Measurements from ENCODE around the gene FKBP2. TPM values are rescaled to one million over a fixed set of nuclear protein-coding genes. Genes with fewer than 3 reads are reported as not detected.

Gene FKBP2
- total and polyA plus RNA-seq, 2 of the 4 experiments (the other 2 are of a cell fraction): 36.2 to 76.4 TPM

GRCh38 chr11:64211181-64211872 lies 29.6 kb upstream of the FKBP2 start:
- H3K27me3 ChIP-seq (ENCODE audit: control insufficient read depth, insufficient read depth, low read length): no peaks in the 10 kb centered on the region

More at GRCh38 chr11:64211181-64211872, 29.6 kb upstream of the FKBP2 start:
- DNase-seq (no peak), ATAC-seq (ENCODE audit: low read depth) (no peak)
- no peak overlapping the region for H3K9ac ChIP-seq (ENCODE audit: low read depth, low read length)
- peaks cover 10% of the 10 kb centered on the region for H3K4me1 ChIP-seq (ENCODE audit: control insufficient read depth, insufficient read depth, low read length)
- WGBS, 2 experiments (ENCODE audit: extremely low coverage in 2 of 2, insufficient read length in 1 of 2): 97% methylated on average over 4 of the region's 30 CpGs; no CpG with 5 or more reads in 1 of the 2 experiments
- no peak overlapping the region for H4K91ac ChIP-seq (ENCODE audit: insufficient read depth, low read depth, low read length)
- dilution Hi-C loops (cut with HindIII; ENCODE audit: low sequenced_read_pairs, unreplicated experiment) (no loop called here), in situ Hi-C loops (cut with MboI; ENCODE audit: low sequenced_read_pairs) (no loop called here), intact Hi-C loops (cut with micrococcal nuclease) (no loop called here)
- no peak overlapping the region for H3K4ac ChIP-seq (ENCODE audit: low read depth, low read length)
- H2AK5ac ChIP-seq (ENCODE audit: low read depth, low read length): no peak overlapping the region
- no peak overlapping the region for H2AK9ac ChIP-seq (replicated peaks; ENCODE audit: low read depth, low read length, poor library complexity)
- BruUV-seq (replicated peaks): no TSS peak
- H3K36me3 ChIP-seq (ENCODE audit: control insufficient read depth, insufficient read depth, low read length): peaks cover 7% of the 10 kb centered on the region
- H2AFZ ChIP-seq (replicated peaks; ENCODE audit: low read length, poor library complexity): no peak overlapping the region
- H3K23ac ChIP-seq (ENCODE audit: low read depth, low read length): no peak overlapping the region
- H3K56ac ChIP-seq (ENCODE audit: extremely low read depth, insufficient read depth, low read length): no peak overlapping the region
- no peak overlapping the region for H3K18ac ChIP-seq (ENCODE audit: low read depth, low read length)
- H3K14ac ChIP-seq (replicated peaks; ENCODE audit: low read depth, low read length): no peak overlapping the region
- H3K4me3 ChIP-seq (ENCODE audit: insufficient read depth, low read depth, low read length): no peak overlapping the region
- no peak overlapping the region for H2BK120ac ChIP-seq (ENCODE audit: low read depth, low read length)
- TF ChIP-seq BHLHE40 (IDR thresholded peaks at IDR 0.05; ENCODE audit: low read depth, low read length) (no peak), NFE2L2 (IDR thresholded peaks at IDR 0.05; ENCODE audit: low read depth, low read length) (no peak), MAFK (IDR thresholded peaks at IDR 0.05; ENCODE audit: low read depth, low read length) (no peak), ELK1 (IDR thresholded peaks at IDR 0.05; ENCODE audit: borderline replicate concordance, low read depth, low read length) (no peak), SMC3 (IDR thresholded peaks at IDR 0.05; ENCODE audit: low read depth, low read length) (no peak), CTCF (conservative IDR thresholded peaks at IDR 0.05; ENCODE audit: low read depth, low read length) (no peak), RAD21 (IDR thresholded peaks at IDR 0.05; ENCODE audit: low read length) (no peak), USF2 (IDR thresholded peaks at IDR 0.05; ENCODE audit: low read depth, low read length) (no peak), MAZ (IDR thresholded peaks at IDR 0.05; ENCODE audit: borderline replicate concordance, low read depth, low read length) (no peak), RCOR1 (IDR thresholded peaks at IDR 0.05; ENCODE audit: insufficient replicate concordance, low read length) (no peak), CEBPB (IDR thresholded peaks at IDR 0.05; ENCODE audit: low read depth, low read length) (no peak), MXI1 (IDR thresholded peaks at IDR 0.05; ENCODE audit: borderline replicate concordance, low read depth, low read length) (no peak), FOS (IDR thresholded peaks at IDR 0.05; ENCODE audit: low read depth, low read length) (no peak), RFX5 (IDR thresholded peaks at IDR 0.05; ENCODE audit: low read depth, low read length) (no peak), POLR2A (IDR thresholded peaks at IDR 0.05; ENCODE audit: low read depth, low read length) (no peak), CHD1 (IDR thresholded peaks at IDR 0.05; ENCODE audit: low read depth, low read length) (no peak)
- H4K20me1 ChIP-seq (ENCODE audit: insufficient read depth, low read length): no peaks in the 10 kb centered on the region; the same call in 1 of the 2 replicates
- no peak overlapping the region for H3K27ac ChIP-seq (ENCODE audit: insufficient read depth, low read length)
- peaks cover 0 to 17% of the 10 kb centered on the region in 2 experiments; a peak in 2 of 4 replicates for H3K79me1 ChIP-seq (ENCODE audit: low read depth in 1 of 2, low read length in 2 of 2)
- H2BK15ac ChIP-seq (ENCODE audit: low read depth, low read length): no peak overlapping the region
- H3K9me3 ChIP-seq (ENCODE audit: control insufficient read depth, insufficient read depth, low read length): no peaks in the 10 kb centered on the region
- ChIA-PET POLR2A (ENCODE audit: unreplicated experiment) (no interaction called here), CTCF (no interaction called here)
- no peak overlapping the region for H4K8ac ChIP-seq (ENCODE audit: low read depth in 2 of 2, low read length in 2 of 2)
- H2BK20ac ChIP-seq (ENCODE audit: low read depth, low read length): no peak overlapping the region
- H3K9me1 ChIP-seq (ENCODE audit: insufficient read depth, low read length): no peaks in the 10 kb centered on the region; the same call in 1 of the 2 replicates
- H2BK5ac ChIP-seq (ENCODE audit: low read depth, low read length, poor library complexity, severe bottlenecking): no peak overlapping the region
- H4K5ac ChIP-seq (ENCODE audit: low read depth, low read length): no peak overlapping the region
- H3K4me2 ChIP-seq (ENCODE audit: low read depth, low read length): no peak overlapping the region
